Caco-2 (cell line): ENCODE measurements around the gene RWDD1. TPM values are rescaled to one million over a fixed set of nuclear protein-coding genes. Genes with fewer than 3 reads are reported as not detected.

Experiments used
- BruUV-seq: library from RNA; stranded (reverse); fragments of 400-500 nt; replicated peaks from 2 replicates; lab custom pipeline; 2021; lab: Mats Ljungman, UMichigan
- CTCF ChIA-PET: fragments of 300-600 bp; sonication (Branson Sonifier 250); formaldehyde crosslinking; loops from one replicate; lab custom pipeline; 2022; ENCODE audit warnings: antibody characterized with exemption; lab: Charles Lee
- POLR2A ChIA-PET: fragments of 300-600 bp; sonication (Branson Sonifier 250); formaldehyde crosslinking; loops from one replicate; lab custom pipeline; 2022; ENCODE audit warnings: antibody characterized with exemption; lab: Charles Lee
- DNase-seq, 2 experiments: peaks; one replicate each; pipeline versions ENCODE4 v3.0.0 to v3.0.0-alpha.2; 2020 to 2022
- H3K27me3 ChIP-seq: replicated peaks from 2 replicates; pipeline ENCODE4 v1.6.0; 2011; ENCODE audit warnings: low read length; ENCODE audit not compliant: control insufficient read depth, insufficient read depth
- H3K36me3 ChIP-seq: 2 replicates; pipeline ENCODE4 v1.5.1; 2011; ENCODE audit warnings: low read length; ENCODE audit not compliant: control insufficient read depth, insufficient read depth
- H3K4me1 ChIP-seq: fragments of 250-450 bp; sonication (Bioruptor Pico); 2 replicates; pipeline ENCODE4 v1.5.1; 2020; ENCODE audit warnings: mild to moderate bottlenecking
- H3K4me3 ChIP-seq: 2 replicates; pipeline ENCODE4 v1.5.1; 2011; ENCODE audit warnings: low read depth, mild to moderate bottlenecking, control low read depth, low read length
- H3K9me3 ChIP-seq: fragments of 250-450 bp; sonication (Bioruptor Pico); 2 replicates; pipeline ENCODE4 v1.5.1; 2020; ENCODE audit warnings: mild to moderate bottlenecking, moderate library complexity
- H3K27ac Mint-ChIP-seq: one replicate; pipeline ENCODE4 v1.8.0; 2022; ENCODE audit warnings: mixed read lengths; ENCODE audit not compliant: unreplicated experiment
- H3K27me3 Mint-ChIP-seq: one replicate; pipeline ENCODE4 v1.8.0; 2022; ENCODE audit warnings: mixed read lengths; ENCODE audit not compliant: insufficient read depth, unreplicated experiment
- H3K36me3 Mint-ChIP-seq: one replicate; pipeline ENCODE4 v1.8.0; 2022; ENCODE audit warnings: mild to moderate bottlenecking, mixed read lengths; ENCODE audit not compliant: insufficient read depth, unreplicated experiment
- H3K4me1 Mint-ChIP-seq: one replicate; pipeline ENCODE4 v1.8.0; 2022; ENCODE audit warnings: low read depth, mixed read lengths; ENCODE audit not compliant: unreplicated experiment
- H3K4me3 Mint-ChIP-seq: one replicate; pipeline ENCODE4 v1.8.0; 2022; ENCODE audit warnings: mild to moderate bottlenecking, moderate library complexity, mixed read lengths; ENCODE audit not compliant: unreplicated experiment
- H3K9me3 Mint-ChIP-seq: one replicate; pipeline ENCODE4 v1.8.0; 2022; ENCODE audit warnings: mixed read lengths; ENCODE audit not compliant: unreplicated experiment
- CTCF ChIP-seq, 2 experiments: fragments of 200-600 bp in 1 of 2; IDR thresholded peaks; 1 replicate in 1 of 2; 2 replicates in 1 of 2; pipeline versions ENCODE4 v1.5.1 to v1.8.0; 2011 to 2022; ENCODE audit warnings: antibody characterized with exemption in 1 of 2, control low read depth in 1 of 2, inconsistent platforms in 1 of 2, low read depth in 1 of 2, low read length in 1 of 2, mild to moderate bottlenecking in 1 of 2, moderate library complexity in 1 of 2; ENCODE audit not compliant: insufficient read depth in 1 of 2, severe bottlenecking in 1 of 2, unreplicated experiment in 1 of 2
- intact Hi-C: fragments of 100-400 bp; cut with micrococcal nuclease; formaldehyde crosslinking; loops from one replicate; pipeline ENCODE4 v1.10.0; 2022; ENCODE audit not compliant: unreplicated experiment
- total RNA-seq: library from RNA; stranded (reverse); gene quantifications from 2 replicates; pipeline ENCODE4 v1.2.3, GENCODE V29; 2022

Gene RWDD1
- total RNA-seq, 1 experiment from 2014 or later: 35.0 TPM

GRCh38 chr6:116563830-116564229 is 7.5 kb upstream of the RWDD1 start:
- peaks cover 5% of the 10 kb centered on the region for H3K36me3 Mint-ChIP-seq
- Histone ChIP-seq H3K36me3 (no peaks in the 10 kb centered on the region), H3K9me3 (no peaks in the 10 kb centered on the region), H3K4me3 (no peak overlapping the region), H3K4me1 (peaks cover 15% of the 10 kb centered on the region), H3K27me3 (no peaks in the 10 kb centered on the region)
- BruUV-seq: no TSS peak
- H3K27ac Mint-ChIP-seq: peak overlapping the region; percentile 32
- H3K9me3 Mint-ChIP-seq: no peaks in the 10 kb centered on the region
- peaks cover 20% of the 10 kb centered on the region for H3K4me1 Mint-ChIP-seq
- CTCF ChIA-PET: interaction anchor here (1.6 to 2.0 kb wide), 3 partner anchors 7 to 295 kb away, joined by 10 to 13 read pairs (median 10); partner anchors contain the start of gene RWDD1
- POLR2A ChIA-PET: no interaction called here
- no peak overlapping the region for H3K4me3 Mint-ChIP-seq
- no peak for TF ChIP-seq CTCF (IDR thresholded peaks at IDR 0.05; ENCODE audit: insufficient read depth in 1 of 2, low read depth in 1 of 2, low read length in 1 of 2, severe bottlenecking in 1 of 2, unreplicated experiment in 1 of 2)
- H3K27me3 Mint-ChIP-seq: no peaks in the 10 kb centered on the region
- intact Hi-C loops: loop anchor here (5.0 kb wide), 1 partner anchor 347 kb away; no protein-coding TSS in a partner anchor
- no peak for DNase-seq

GRCh38 chr6:116564311-116564710 is 7.0 kb upstream of the RWDD1 start:
- Mint-ChIP-seq H3K4me3 (no peak overlapping the region), H3K36me3 (peaks cover 5% of the 10 kb centered on the region), H3K9me3 (no peaks in the 10 kb centered on the region), H3K27ac (peak overlapping the region; percentile 32), H3K4me1 (peaks cover 20% of the 10 kb centered on the region), H3K27me3 (no peaks in the 10 kb centered on the region)
- POLR2A ChIA-PET: no interaction called here
- DNase-seq: no peak
- CTCF ChIA-PET: no interaction called here
- H3K36me3 ChIP-seq: no peaks in the 10 kb centered on the region
- H3K9me3 ChIP-seq: no peaks in the 10 kb centered on the region
- H3K4me3 ChIP-seq: no peak overlapping the region
- no peak for TF ChIP-seq CTCF (IDR thresholded peaks at IDR 0.05; ENCODE audit: insufficient read depth in 1 of 2, low read depth in 1 of 2, low read length in 1 of 2, severe bottlenecking in 1 of 2, unreplicated experiment in 1 of 2)
- intact Hi-C loops: loop anchor here (5.0 kb wide), 1 partner anchor 347 kb away; no protein-coding TSS in a partner anchor
- H3K27me3 ChIP-seq: no peaks in the 10 kb centered on the region
- H3K4me1 ChIP-seq: peaks cover 15% of the 10 kb centered on the region
- no TSS peak for BruUV-seq

- Histone ChIP-seq H3K27me3 (no peaks in the 10 kb centered on the region), H3K9me3 (no peaks in the 10 kb centered on the region), H3K4me3 (no peak overlapping the region), H3K36me3 (no peaks in the 10 kb centered on the region), H3K4me1 (peaks cover 15% of the 10 kb centered on the region)
- intact Hi-C loops: loop anchor here (5.0 kb wide), 1 partner anchor 348 kb away; no protein-coding TSS in a partner anchor
- ChIA-PET CTCF (interaction anchor here (0.7 kb wide), 1 partner anchor 278 kb away, joined by 3 read pairs; no protein-coding TSS in a partner anchor), POLR2A (no interaction called here)
- no peak overlapping the region for H3K4me3 Mint-ChIP-seq
- H3K27me3 Mint-ChIP-seq: no peaks in the 10 kb centered on the region
- DNase-seq: no peak
- H3K9me3 Mint-ChIP-seq: no peaks in the 10 kb centered on the region
- no TSS peak for BruUV-seq
- peaks cover 5% of the 10 kb centered on the region for H3K36me3 Mint-ChIP-seq
- no peak overlapping the region for H3K27ac Mint-ChIP-seq
- no peak for TF ChIP-seq CTCF (IDR thresholded peaks at IDR 0.05; ENCODE audit: insufficient read depth in 1 of 2, low read depth in 1 of 2, low read length in 1 of 2, severe bottlenecking in 1 of 2, unreplicated experiment in 1 of 2)
- H3K4me1 Mint-ChIP-seq: peaks cover 20% of the 10 kb centered on the region
These were observed 6.1 kb upstream of the RWDD1 start for GRCh38 chr6:116564921-116565872.
